SK-N-SH (cell line): ENCODE results near the gene LAMA1. TPM values are rescaled to one million over a fixed set of nuclear protein-coding genes. Genes with fewer than 3 reads are reported as not detected.

ENCODE experiments used
- CTCF ChIA-PET: fragments of 300-600, 350-600 bp; formaldehyde crosslinking; extraction: SDS; loops from one replicate; lab custom pipeline; 2021; lab: Yijun Ruan, JAX
- POLR2A ChIA-PET: fragments of 350-600 bp; sonication (Branson Sonifier 250); formaldehyde crosslinking; extraction: SDS; loops from one replicate; lab custom pipeline; 2020; ENCODE audit warnings: antibody characterized with exemption, inconsistent platforms; lab: Yijun Ruan, JAX
- DNase-seq: peaks from one replicate; pipeline ENCODE4 v3.0.0; 2012
- H2AFZ ChIP-seq: fragments of 200-600 bp; sonication (generic); 2 replicates; pipeline ENCODE4 v1.8.1; 2016; ENCODE audit warnings: antibody characterized with exemption, mild to moderate bottlenecking, low read depth
- H3F3A ChIP-seq: fragments of 200-600 bp; sonication (generic); replicated peaks from 2 replicates; pipeline ENCODE3; 2016; ENCODE audit warnings: antibody characterized with exemption, mild to moderate bottlenecking; ENCODE audit not compliant: insufficient read depth
- H3K27ac ChIP-seq, 2 experiments: fragments of 200-500 bp in 1 of 2; fragments of 200-600 bp in 1 of 2; sonication (Bioruptor generic) in 1 of 2; sonication (generic), shearing (Covaris generic) in 1 of 2; 2 replicates each; pipeline versions ENCODE4 v1.5.1 to v1.6.1; 2014 to 2016; ENCODE audit warnings: low read depth in 2 of 2, inconsistent platforms in 1 of 2, low read length in 1 of 2, mild to moderate bottlenecking in 1 of 2, mixed read lengths in 1 of 2
- H3K27me3 ChIP-seq: fragments of 200-600 bp; sonication (generic), shearing (Covaris generic); 2 replicates; pipeline ENCODE4 v1.6.1; 2016; ENCODE audit warnings: mixed run types; ENCODE audit not compliant: insufficient read depth
- H3K36me3 ChIP-seq, 2 experiments: fragments of 200-500 bp in 1 of 2; fragments of 200-600 bp in 1 of 2; sonication (Bioruptor generic) in 1 of 2; sonication (generic) in 1 of 2; replicated peaks in 1 of 2; 2 replicates each; pipeline versions ENCODE3 to v1.5.1; 2014 to 2016; ENCODE audit warnings: low read length in 1 of 2, mild to moderate bottlenecking in 1 of 2; ENCODE audit not compliant: insufficient read depth in 2 of 2, control insufficient read depth in 1 of 2
- H3K4me1 ChIP-seq, 2 experiments: fragments of 200-500 bp in 1 of 2; fragments of 200-600 bp in 1 of 2; sonication (Bioruptor generic) in 1 of 2; sonication (generic), shearing (Covaris generic) in 1 of 2; 2 replicates each; pipeline versions ENCODE4 v1.5.1 to v1.6.1; 2014 to 2016; ENCODE audit warnings: low read depth in 1 of 2, low read length in 1 of 2, mixed run types in 1 of 2; ENCODE audit not compliant: insufficient read depth in 2 of 2, control insufficient read depth in 1 of 2
- H3K4me2 ChIP-seq: fragments of 200-600 bp; sonication (generic), shearing (Covaris generic); 2 replicates; pipeline ENCODE4 v1.6.1; 2017; ENCODE audit warnings: mixed run types
- H3K4me3 ChIP-seq, 2 experiments: fragments of 200-500 bp in 1 of 2; fragments of 200-600 bp in 1 of 2; sonication (Bioruptor generic) in 1 of 2; sonication (generic), shearing (Covaris generic) in 1 of 2; 2 replicates each; pipeline versions ENCODE4 v1.5.1 to v1.8.1; 2014 to 2016; ENCODE audit warnings: low read depth in 2 of 2, inconsistent platforms in 1 of 2, low read length in 1 of 2, mild to moderate bottlenecking in 1 of 2, mixed read lengths in 1 of 2, moderate library complexity in 1 of 2
- H3K79me2 ChIP-seq: fragments of 200-600 bp; sonication (generic); 2 replicates; pipeline ENCODE4 v1.8.1; 2017; ENCODE audit warnings: mild to moderate bottlenecking; ENCODE audit not compliant: insufficient read depth
- H3K9ac ChIP-seq: fragments of 200-600 bp; sonication (generic); 2 replicates; pipeline ENCODE4 v1.6.1; 2017; ENCODE audit warnings: mixed run types
- H3K9me2 ChIP-seq: fragments of 200-600 bp; sonication (generic); 2 replicates; pipeline ENCODE4 v1.6.1; 2017; ENCODE audit warnings: mixed run types
- H3K9me3 ChIP-seq: fragments of 200-600 bp; sonication (generic); 2 replicates; pipeline ENCODE4 v1.6.1; 2017; ENCODE audit warnings: mixed run types, mild to moderate bottlenecking, moderate library complexity
- H4K20me1 ChIP-seq: fragments of 200-600 bp; sonication (generic); 2 replicates; pipeline ENCODE4 v1.6.1; 2017; ENCODE audit warnings: mild to moderate bottlenecking, mixed run types; ENCODE audit not compliant: insufficient read depth
- ELF1 ChIP-seq: IDR thresholded peaks from 2 replicates; pipeline ENCODE4 v1.4.0; 2012
- FOXJ3 ChIP-seq: sonication (generic); formaldehyde crosslinking; IDR thresholded peaks from 2 replicates; pipeline ENCODE4 v1.5.1; 2020; ENCODE audit warnings: mild to moderate bottlenecking, missing genetic modification reagents
- FOXM1 ChIP-seq: IDR thresholded peaks from 2 replicates; pipeline ENCODE4 v1.4.0; 2012; ENCODE audit warnings: low read depth, mild to moderate bottlenecking
- GABPA ChIP-seq: IDR thresholded peaks from 2 replicates; pipeline ENCODE4 v1.4.0; 2012; ENCODE audit warnings: low read depth, mild to moderate bottlenecking
- IRF3 ChIP-seq: fragments of 150-350 bp; IDR thresholded peaks from 2 replicates; pipeline ENCODE4 v1.6.1; 2016; ENCODE audit warnings: mild to moderate bottlenecking, low read depth, low read length
- JUND ChIP-seq: IDR thresholded peaks from 2 replicates; pipeline ENCODE4 v1.4.0; 2012
- MAX ChIP-seq: IDR thresholded peaks from 2 replicates; pipeline ENCODE4 v1.4.0; 2012; ENCODE audit warnings: low read depth
- MEF2A ChIP-seq: IDR thresholded peaks from 2 replicates; pipeline ENCODE4 v1.4.0; 2012; ENCODE audit warnings: low read depth, borderline replicate concordance
- MXI1 ChIP-seq: IDR thresholded peaks from 2 replicates; pipeline ENCODE4 v1.6.1; 2012; ENCODE audit warnings: mild to moderate bottlenecking, low read depth, low read length, improper control_type of control experiment
- NFIC ChIP-seq: IDR thresholded peaks from 2 replicates; pipeline ENCODE4 v1.4.0; 2012; ENCODE audit warnings: borderline replicate concordance
- NRF1 ChIP-seq: IDR thresholded peaks from 2 replicates; pipeline ENCODE4 v1.6.1; 2012; ENCODE audit warnings: low read depth, mild to moderate bottlenecking, low read length
- PBX3 ChIP-seq: IDR thresholded peaks from 2 replicates; pipeline ENCODE4; 2012
- POLR2AphosphoS5 ChIP-seq: IDR thresholded peaks from 2 replicates; pipeline ENCODE4 v1.6.1; 2012; ENCODE audit warnings: low read depth, low read length
- RFX5 ChIP-seq: IDR thresholded peaks from 2 replicates; pipeline ENCODE4 v1.6.1; 2012; ENCODE audit warnings: mild to moderate bottlenecking, improper control_type of control experiment, low read length
- SMC3 ChIP-seq: IDR thresholded peaks from 2 replicates; pipeline ENCODE4 v1.6.1; 2012; ENCODE audit warnings: low read depth, low read length, improper control_type of control experiment
- TAF1 ChIP-seq: IDR thresholded peaks from 2 replicates; pipeline ENCODE4 v1.6.1; 2012; ENCODE audit warnings: low read depth, mild to moderate bottlenecking, low read length, moderate library complexity, borderline replicate concordance
- TEAD4 ChIP-seq: IDR thresholded peaks from 2 replicates; pipeline ENCODE4 v1.4.0; 2012; ENCODE audit warnings: mild to moderate bottlenecking, borderline replicate concordance; ENCODE audit not compliant: insufficient read depth
- WGBS: methylation state at CpG from one replicate; pipeline ENCODE4 v1.1.6; 2017; ENCODE audit warnings: low lambda C conversion rate; 5-methylcytosine and 5-hydroxymethylcytosine counted together
- polyA plus RNA-seq, 3 experiments: library from polyadenylated mRNA; depleted of rRNA; stranded (reverse); fragments of >200 nt; gene quantifications; 2 replicates each; pipeline ENCODE4 v1.2.3, GENCODE V29; 2012
- TF ChIP-seq, protein P1 (sequence below): fragments of 200-600 bp; sonication (generic); IDR thresholded peaks from 2 replicates; pipeline ENCODE4 v1.6.1; 2017; ENCODE audit warnings: antibody characterized with exemption, mild to moderate bottlenecking, moderate library complexity
- TF ChIP-seq, protein P2 (sequence below): fragments of 150-350 bp; IDR thresholded peaks from 2 replicates; pipeline ENCODE4 v1.6.1; 2017; ENCODE audit warnings: antibody characterized with exemption, low read length, low read depth, borderline replicate concordance
- TF ChIP-seq, protein P3 (sequence below): IDR thresholded peaks from 2 replicates; pipeline ENCODE4 v1.4.0; 2012; ENCODE audit warnings: low read depth, borderline replicate concordance

LAMA1 gene
- polyA plus RNA-seq, 1 of the 3 experiments (the other 2 are of a cell fraction), result 0.07 TPM

DNA sequence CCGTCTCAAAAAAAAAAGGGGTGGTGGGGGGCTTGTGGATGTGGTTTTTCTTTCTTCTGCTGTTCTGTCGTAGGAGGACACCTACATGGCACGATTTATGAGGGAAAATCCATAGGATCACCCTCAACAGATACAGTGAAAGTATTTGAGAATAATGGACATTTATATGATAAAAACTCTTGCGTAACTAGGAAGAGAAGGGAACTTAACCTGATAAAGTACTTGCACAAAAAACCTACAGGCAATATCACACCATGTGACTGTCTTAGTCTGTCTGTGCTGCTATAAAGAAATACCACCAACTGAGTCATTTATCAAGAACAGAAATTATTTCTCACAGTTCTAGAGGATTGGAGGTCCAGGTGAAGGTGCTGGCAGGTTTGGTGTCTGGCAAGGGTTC, 21.8 kb upstream of the LAMA1 start:
- 47% methylated on average over 4 of the region's 4 CpGs for WGBS
- no peaks in the 10 kb centered on the region for H3K4me1 ChIP-seq
- no peaks in the 10 kb centered on the region for H3K79me2 ChIP-seq
- H3K27ac ChIP-seq, result no peak overlapping the region
- no peak for DNase-seq
- CTCF ChIA-PET, result no interaction called here
- H3K9me3 ChIP-seq, result no peaks in the 10 kb centered on the region; the same call in 1 of the 2 replicates
- no peaks in the 10 kb centered on the region for H3K27me3 ChIP-seq
- H3K36me3 ChIP-seq, result no peaks in the 10 kb centered on the region
- no peaks in the 10 kb centered on the region for H3K9me2 ChIP-seq
- no peak overlapping the region for H3K4me3 ChIP-seq
- no peak overlapping the region for H3K4me2 ChIP-seq
- TF ChIP-seq NRF1, result no peak
- no peak for TF ChIP-seq RFX5
- TF ChIP-seq, protein P1, sequence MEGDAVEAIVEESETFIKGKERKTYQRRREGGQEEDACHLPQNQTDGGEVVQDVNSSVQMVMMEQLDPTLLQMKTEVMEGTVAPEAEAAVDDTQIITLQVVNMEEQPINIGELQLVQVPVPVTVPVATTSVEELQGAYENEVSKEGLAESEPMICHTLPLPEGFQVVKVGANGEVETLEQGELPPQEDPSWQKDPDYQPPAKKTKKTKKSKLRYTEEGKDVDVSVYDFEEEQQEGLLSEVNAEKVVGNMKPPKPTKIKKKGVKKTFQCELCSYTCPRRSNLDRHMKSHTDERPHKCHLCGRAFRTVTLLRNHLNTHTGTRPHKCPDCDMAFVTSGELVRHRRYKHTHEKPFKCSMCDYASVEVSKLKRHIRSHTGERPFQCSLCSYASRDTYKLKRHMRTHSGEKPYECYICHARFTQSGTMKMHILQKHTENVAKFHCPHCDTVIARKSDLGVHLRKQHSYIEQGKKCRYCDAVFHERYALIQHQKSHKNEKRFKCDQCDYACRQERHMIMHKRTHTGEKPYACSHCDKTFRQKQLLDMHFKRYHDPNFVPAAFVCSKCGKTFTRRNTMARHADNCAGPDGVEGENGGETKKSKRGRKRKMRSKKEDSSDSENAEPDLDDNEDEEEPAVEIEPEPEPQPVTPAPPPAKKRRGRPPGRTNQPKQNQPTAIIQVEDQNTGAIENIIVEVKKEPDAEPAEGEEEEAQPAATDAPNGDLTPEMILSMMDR, result no peak
- TF ChIP-seq NFIC, result no peak
- TF ChIP-seq TEAD4, result no peak
- no peaks in the 10 kb centered on the region for H4K20me1 ChIP-seq
- H2AFZ ChIP-seq, result no peak overlapping the region
- no peaks in the 10 kb centered on the region for H3F3A ChIP-seq
- POLR2A ChIA-PET, result no interaction called here
- no peak overlapping the region for H3K9ac ChIP-seq

GRCh38 chr18:7133181-7133580, 15.6 kb upstream of the LAMA1 start:
- CTCF ChIA-PET, result interaction anchor here (1.1 to 1.4 kb wide), 2 partner anchors 44 to 95 kb away, joined by 3 to 5 read pairs; no protein-coding TSS in a partner anchor
- Histone ChIP-seq H3K9me3 (no peaks in the 10 kb centered on the region), H3K9me2 (no peaks in the 10 kb centered on the region), H4K20me1 (no peaks in the 10 kb centered on the region), H3K36me3 (no peaks in the 10 kb centered on the region), H3K4me3 (no peak overlapping the region), H3K79me2 (no peaks in the 10 kb centered on the region), H3F3A (no peaks in the 10 kb centered on the region), H3K4me1 (no peaks in the 10 kb centered on the region), H3K27me3 (no peaks in the 10 kb centered on the region), H2AFZ (no peak overlapping the region), H3K9ac (no peak overlapping the region), H3K27ac (no peak overlapping the region), H3K4me2 (no peak overlapping the region)
- POLR2A ChIA-PET, result no interaction called here
- TF ChIP-seq FOXJ3 (CRISPR knock-in tag) (no peak), SMC3 (no peak), TEAD4 (no peak), JUND (no peak), MEF2A (no peak), MAX (no peak), MXI1 (no peak), FOXM1 (no peak), POLR2AphosphoS5 (no peak), PBX3 (no peak), IRF3 (no peak), ELF1 (no peak), TAF1 (no peak), GABPA (no peak), RFX5 (no peak)
- TF ChIP-seq, protein P2, sequence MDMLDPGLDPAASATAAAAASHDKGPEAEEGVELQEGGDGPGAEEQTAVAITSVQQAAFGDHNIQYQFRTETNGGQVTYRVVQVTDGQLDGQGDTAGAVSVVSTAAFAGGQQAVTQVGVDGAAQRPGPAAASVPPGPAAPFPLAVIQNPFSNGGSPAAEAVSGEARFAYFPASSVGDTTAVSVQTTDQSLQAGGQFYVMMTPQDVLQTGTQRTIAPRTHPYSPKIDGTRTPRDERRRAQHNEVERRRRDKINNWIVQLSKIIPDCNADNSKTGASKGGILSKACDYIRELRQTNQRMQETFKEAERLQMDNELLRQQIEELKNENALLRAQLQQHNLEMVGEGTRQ, result no peak
- TF ChIP-seq, protein P3, sequence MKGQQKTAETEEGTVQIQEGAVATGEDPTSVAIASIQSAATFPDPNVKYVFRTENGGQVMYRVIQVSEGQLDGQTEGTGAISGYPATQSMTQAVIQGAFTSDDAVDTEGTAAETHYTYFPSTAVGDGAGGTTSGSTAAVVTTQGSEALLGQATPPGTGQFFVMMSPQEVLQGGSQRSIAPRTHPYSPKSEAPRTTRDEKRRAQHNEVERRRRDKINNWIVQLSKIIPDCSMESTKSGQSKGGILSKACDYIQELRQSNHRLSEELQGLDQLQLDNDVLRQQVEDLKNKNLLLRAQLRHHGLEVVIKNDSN, result no peak
- no peak for DNase-seq
